Measurements from ENCODE around the gene ACSM3. TPM values are rescaled to one million over a fixed set of nuclear protein-coding genes. Genes with fewer than 3 reads are reported as not detected.
"Not testable (repeated sequence)": the region's sequence is repeated elsewhere in the genome, so short reads cannot be mapped to it uniquely, and the experiment has no call there.

Gene ACSM3
- total RNA-seq, 6 experiments from 2014 or later: 24.5 to 109 (median 57.9) TPM

GRCh38 chr16:20753727-20754126 lies 10.1 kb upstream of the ACSM3 start:
- DNase-seq: no peak
- no CpG with 5 or more reads among the region's 1 CpG for WGBS (ENCODE audit: insufficient coverage, low coverage, low lambda C conversion rate, missing lambda C conversion rate)
- intact Hi-C loops (cut with DNase I): no loop called here
- no peaks in the 10 kb centered on the region for H3K36me3 ChIP-seq
- H3K9me3 ChIP-seq: no peaks in the 10 kb centered on the region
- H3K27ac ChIP-seq: no peak overlapping the region
- H3K4me1 ChIP-seq: no peaks in the 10 kb centered on the region
- no peak for ATAC-seq
- TF ChIP-seq, protein P1, sequence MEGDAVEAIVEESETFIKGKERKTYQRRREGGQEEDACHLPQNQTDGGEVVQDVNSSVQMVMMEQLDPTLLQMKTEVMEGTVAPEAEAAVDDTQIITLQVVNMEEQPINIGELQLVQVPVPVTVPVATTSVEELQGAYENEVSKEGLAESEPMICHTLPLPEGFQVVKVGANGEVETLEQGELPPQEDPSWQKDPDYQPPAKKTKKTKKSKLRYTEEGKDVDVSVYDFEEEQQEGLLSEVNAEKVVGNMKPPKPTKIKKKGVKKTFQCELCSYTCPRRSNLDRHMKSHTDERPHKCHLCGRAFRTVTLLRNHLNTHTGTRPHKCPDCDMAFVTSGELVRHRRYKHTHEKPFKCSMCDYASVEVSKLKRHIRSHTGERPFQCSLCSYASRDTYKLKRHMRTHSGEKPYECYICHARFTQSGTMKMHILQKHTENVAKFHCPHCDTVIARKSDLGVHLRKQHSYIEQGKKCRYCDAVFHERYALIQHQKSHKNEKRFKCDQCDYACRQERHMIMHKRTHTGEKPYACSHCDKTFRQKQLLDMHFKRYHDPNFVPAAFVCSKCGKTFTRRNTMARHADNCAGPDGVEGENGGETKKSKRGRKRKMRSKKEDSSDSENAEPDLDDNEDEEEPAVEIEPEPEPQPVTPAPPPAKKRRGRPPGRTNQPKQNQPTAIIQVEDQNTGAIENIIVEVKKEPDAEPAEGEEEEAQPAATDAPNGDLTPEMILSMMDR (IDR thresholded peaks at IDR 0.05): no peak
- TF ChIP-seq POLR2A (IDR thresholded peaks at IDR 0.05): no peak
- no peak overlapping the region for H3K4me3 ChIP-seq
- H3K27me3 ChIP-seq: no peaks in the 10 kb centered on the region

DNA sequence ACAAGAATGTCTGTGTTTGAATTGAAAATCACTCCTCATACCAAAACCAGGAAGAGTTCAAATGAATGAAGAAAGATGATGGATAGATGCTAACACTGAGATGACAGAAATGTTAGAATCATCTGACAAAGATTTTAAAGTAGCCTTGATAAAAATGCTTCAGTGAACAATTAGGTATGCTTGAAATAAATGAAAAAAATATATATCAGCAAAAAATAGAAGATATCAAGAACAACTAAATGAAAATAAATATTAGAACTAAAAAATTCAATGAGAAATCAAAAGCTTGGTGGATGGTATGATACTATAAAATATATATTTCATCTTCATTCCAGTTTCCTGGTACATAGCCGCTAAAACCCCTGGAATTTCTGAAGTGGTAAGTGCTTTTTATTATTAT lies 8.6 kb upstream of the ACSM3 start:
- intact Hi-C loops (cut with DNase I): no loop called here
- no peak for TF ChIP-seq POLR2A (IDR thresholded peaks at IDR 0.05)
- TF ChIP-seq, protein P1 (IDR thresholded peaks at IDR 0.05): no peak
- no peaks in the 10 kb centered on the region for H3K27me3 ChIP-seq
- no peak for DNase-seq
- H3K27ac ChIP-seq: no peak overlapping the region
- no peaks in the 10 kb centered on the region for H3K4me1 ChIP-seq
- 65% methylated on average over 1 of the region's 1 CpG for WGBS (ENCODE audit: insufficient coverage, low coverage, low lambda C conversion rate, missing lambda C conversion rate)
- H3K9me3 ChIP-seq: no peaks in the 10 kb centered on the region
- no peak for ATAC-seq
- no peak overlapping the region for H3K4me3 ChIP-seq
- H3K36me3 ChIP-seq: no peaks in the 10 kb centered on the region

DNA sequence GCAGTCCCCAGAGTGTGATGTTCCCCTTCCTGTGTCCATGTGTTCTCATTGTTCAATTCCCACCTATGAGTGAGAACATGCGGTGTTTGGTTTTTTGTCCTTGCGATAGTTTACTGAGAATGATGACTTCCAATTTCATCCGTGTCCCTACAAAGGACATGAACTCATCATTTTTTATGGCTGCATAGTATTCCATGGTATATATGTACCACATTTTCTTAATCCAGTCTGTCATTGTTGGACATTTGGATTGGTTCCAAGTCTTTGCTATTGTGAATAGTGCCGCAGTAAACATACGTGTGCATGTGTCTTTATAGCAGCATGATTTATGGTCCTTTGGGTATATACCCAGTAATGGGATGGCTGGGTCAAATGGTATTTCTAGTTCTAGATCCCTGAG lies 8.0 kb upstream of the ACSM3 start:
- WGBS (ENCODE audit: insufficient coverage, low coverage, low lambda C conversion rate, missing lambda C conversion rate): no CpG with 5 or more reads among the region's 5 CpGs
- DNase-seq; intact Hi-C loops (cut with DNase I); H3K27ac ChIP-seq; H3K36me3 ChIP-seq; H3K4me1 ChIP-seq; H3K27me3 ChIP-seq; H3K9me3 ChIP-seq; H3K4me3 ChIP-seq; ATAC-seq: not testable (repeated sequence)

- TF ChIP-seq POLR2A (IDR thresholded peaks at IDR 0.05): no peak
- TF ChIP-seq, protein P1 (IDR thresholded peaks at IDR 0.05): no peak
- Histone ChIP-seq H3K36me3 (no peaks in the 10 kb centered on the region), H3K9me3 (no peaks in the 10 kb centered on the region), H3K4me1 (peaks cover 0 to 6% (median 0%) of the 10 kb centered on the region in 4 donors), H3K27ac (no peak overlapping the region), H3K4me3 (no peak overlapping the region), H3K27me3 (no peaks in the 10 kb centered on the region)
- ATAC-seq (no peak), DNase-seq (no peak)
- WGBS (ENCODE audit: insufficient coverage, low coverage, low lambda C conversion rate, missing lambda C conversion rate): 41% methylated on average over 2 of the region's 2 CpGs
- intact Hi-C loops (cut with DNase I): no loop called here
These were observed 3.5 kb upstream of the ACSM3 start for GRCh38 chr16:20760346-20760745.

DNA sequence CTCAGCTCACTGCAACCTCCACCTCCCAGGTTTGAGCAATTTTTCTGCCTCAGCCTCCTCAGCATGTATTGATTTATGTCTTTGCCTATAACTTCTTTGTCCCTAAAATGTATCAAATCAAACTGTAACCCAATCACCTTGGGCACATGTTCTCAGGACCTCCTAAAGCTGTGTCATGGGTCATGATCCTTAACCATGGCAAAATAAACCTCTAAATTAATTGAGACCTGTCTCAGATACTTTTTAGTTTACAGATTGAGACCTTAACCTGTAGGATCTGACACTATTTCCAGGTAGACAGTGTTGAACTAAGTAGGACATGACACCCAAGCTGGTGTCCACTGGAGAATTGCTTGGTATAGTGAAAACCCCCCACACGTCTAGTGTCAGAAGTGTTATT lies 2.6 kb upstream of the ACSM3 start:
- Histone ChIP-seq H3K4me1 (peaks cover 0 to 6% (median 0%) of the 10 kb centered on the region in 4 donors), H3K36me3 (no peaks in the 10 kb centered on the region), H3K27ac (no peak overlapping the region), H3K9me3 (no peaks in the 10 kb centered on the region), H3K4me3 (no peak overlapping the region), H3K27me3 (no peaks in the 10 kb centered on the region)
- no peak for DNase-seq
- no peak for ATAC-seq
- TF ChIP-seq, protein P1 (IDR thresholded peaks at IDR 0.05): no peak
- TF ChIP-seq POLR2A (IDR thresholded peaks at IDR 0.05): no peak
- WGBS (ENCODE audit: insufficient coverage, low coverage, low lambda C conversion rate, missing lambda C conversion rate): 89% methylated on average over 1 of the region's 1 CpG
- intact Hi-C loops (cut with DNase I): no loop called here

Measured in right lobe of liver (tissue), 6 donors.